ENCODE data around the gene ZNF860. TPM values are rescaled to one million over a fixed set of nuclear protein-coding genes. Genes with fewer than 3 reads are reported as not detected.
"Not testable (repeated sequence)": the region's sequence is repeated elsewhere in the genome, so short reads cannot be mapped to it uniquely, and the experiment has no call there.

The ZNF860 gene
- total and polyA plus RNA-seq, 2 donors (not counting 1 experiment from before 2014, with no cell fraction given) = 16.2 to 41.4 TPM

GRCh38 chr3:32009957-32010356 is 28.4 kb downstream of the ZNF860 start:
- DNase-seq (peak; percentile 68), ATAC-seq (ENCODE audit: low read depth) (peak; percentile 97)
- Histone ChIP-seq H3K27me3 (replicated peaks in 1 of 4; ENCODE audit: control extremely low read depth in 1 of 4, control insufficient read depth in 3 of 4, insufficient read depth in 4 of 4, low read length in 3 of 4) (no peaks in the 10 kb centered on the region), H3K4me3 (ENCODE audit: control extremely low read depth in 1 of 5, extremely low read depth in 1 of 5, insufficient read depth in 1 of 5, low read depth in 2 of 5, low read length in 4 of 5) (peak overlapping the region in 1 of 5 experiments; percentile 3), H4K20me1 (ENCODE audit: control insufficient read depth, insufficient read depth, low read length, poor library complexity, severe bottlenecking) (no peaks in the 10 kb centered on the region), H3K4me2 (replicated peaks; ENCODE audit: low read depth, low read length, poor library complexity, severe bottlenecking) (peak overlapping the region; percentile 43), H3K4me1 (ENCODE audit: control insufficient read depth in 2 of 2, insufficient read depth in 2 of 2, low read length in 2 of 2) (peaks cover 18 to 19% of the 10 kb centered on the region in 2 donors), H2AFZ (ENCODE audit: insufficient read depth, low read depth, low read length, poor library complexity, severe bottlenecking) (no peak overlapping the region), H3K36me3 (replicated peaks in 1 of 2; ENCODE audit: control extremely low read depth in 1 of 2, control insufficient read depth in 1 of 2, extremely low read depth in 1 of 2, insufficient read depth in 2 of 2, low read length in 1 of 2) (no peaks in the 10 kb centered on the region), H3K9ac (ENCODE audit: low read length) (no peak overlapping the region), H3K9me3 (ENCODE audit: control extremely low read depth in 1 of 3, control insufficient read depth in 2 of 3, insufficient read depth in 1 of 3, low read length in 2 of 3) (peaks cover 0 to 18% (median 1%) of the 10 kb centered on the region in 3 donors), H3K27ac (ENCODE audit: low read length in 2 of 2) (peak overlapping the region in 1 of 2 donors; percentile 53), H3K79me2 (ENCODE audit: control insufficient read depth, insufficient read depth, low read length) (no peaks in the 10 kb centered on the region)
- no CpG with 5 or more reads among the region's 2 CpGs for WGBS (ENCODE audit: insufficient coverage)
- ChIA-PET CTCF (interaction anchor here (1.1 to 2.1 kb wide), 3 partner anchors 9 to 21 kb away, joined by 5 to 13 read pairs (median 5); no protein-coding TSS in a partner anchor), POLR2A (interaction anchor here (0.7 to 1.3 kb wide), 3 partner anchors 9 to 92 kb away, joined by 3 to 4 read pairs (median 3); no protein-coding TSS in a partner anchor)
- Mint-ChIP-seq H3K9me3 (ENCODE audit: insufficient read depth) (peaks cover 2% of the 10 kb centered on the region), H3K27ac (peak overlapping the region; percentile 87), H3K4me3 (peak overlapping the region; percentile 54), H3K4me1 (peaks cover 28% of the 10 kb centered on the region), H3K27me3 (no peaks in the 10 kb centered on the region)
- TF ChIP-seq CTCF (IDR thresholded peaks at IDR 0.05) (no peak), EZH2 (IDR thresholded peaks at IDR 0.05; ENCODE audit: borderline replicate concordance, insufficient read depth, low read depth, low read length, poor library complexity, severe bottlenecking) (no peak)
- intact Hi-C loops (cut with micrococcal nuclease) = loop anchor here (1.0 to 2.0 kb wide), 2 partner anchors 13 to 29 kb away; partner anchors contain the start of genes OSBPL10 and ZNF860

- H3K9ac ChIP-seq (ENCODE audit: low read length); H3K79me2 ChIP-seq (ENCODE audit: control insufficient read depth, insufficient read depth, low read length); H4K20me1 ChIP-seq (ENCODE audit: control insufficient read depth, insufficient read depth, low read length, poor library complexity, severe bottlenecking); H3K36me3 ChIP-seq (replicated peaks in 1 of 2; ENCODE audit: control extremely low read depth in 1 of 2, control insufficient read depth in 1 of 2, extremely low read depth in 1 of 2, insufficient read depth in 2 of 2, low read length in 1 of 2); H3K27me3 Mint-ChIP-seq; H3K4me3 Mint-ChIP-seq; H3K27me3 ChIP-seq (replicated peaks in 1 of 4; ENCODE audit: control extremely low read depth in 1 of 4, control insufficient read depth in 3 of 4, insufficient read depth in 4 of 4, low read length in 3 of 4); H3K4me3 ChIP-seq (ENCODE audit: control extremely low read depth in 1 of 5, extremely low read depth in 1 of 5, insufficient read depth in 1 of 5, low read depth in 2 of 5, low read length in 4 of 5); H3K27ac ChIP-seq (ENCODE audit: low read length in 2 of 2); CTCF ChIA-PET; DNase-seq; H3K9me3 Mint-ChIP-seq (ENCODE audit: insufficient read depth); H3K27ac Mint-ChIP-seq; H3K4me2 ChIP-seq (replicated peaks; ENCODE audit: low read depth, low read length, poor library complexity, severe bottlenecking); ATAC-seq (ENCODE audit: low read depth); H2AFZ ChIP-seq (ENCODE audit: insufficient read depth, low read depth, low read length, poor library complexity, severe bottlenecking); POLR2A ChIA-PET: not testable (repeated sequence)
- peaks cover 24% of the 10 kb centered on the region for H3K4me1 Mint-ChIP-seq
- H3K4me1 ChIP-seq (ENCODE audit: control insufficient read depth in 2 of 2, insufficient read depth in 2 of 2, low read length in 2 of 2) = peaks cover 18 to 19% of the 10 kb centered on the region in 2 donors
- intact Hi-C loops (cut with micrococcal nuclease) = loop anchor here (1.0 to 2.0 kb wide), 2 partner anchors 14 to 29 kb away; partner anchors contain the start of genes OSBPL10 and ZNF860
- 98% methylated on average over 6 of the region's 7 CpGs for WGBS (ENCODE audit: insufficient coverage)
- H3K9me3 ChIP-seq (ENCODE audit: control extremely low read depth in 1 of 3, control insufficient read depth in 2 of 3, insufficient read depth in 1 of 3, low read length in 2 of 3) = peaks cover 0 to 18% (median 1%) of the 10 kb centered on the region in 3 donors
Measured at GRCh38 chr3:32010699-32011098, 29.1 kb downstream of the ZNF860 start.

GRCh38 chr3:32015638-32016037 is 34.1 kb downstream of the ZNF860 start:
- H3K9me3 ChIP-seq (ENCODE audit: control extremely low read depth in 1 of 3, control insufficient read depth in 2 of 3, insufficient read depth in 1 of 3, low read length in 2 of 3); H3K27ac ChIP-seq (ENCODE audit: low read length in 2 of 2); intact Hi-C loops (cut with micrococcal nuclease); CTCF ChIA-PET; H3K9me3 Mint-ChIP-seq (ENCODE audit: insufficient read depth); H4K20me1 ChIP-seq (ENCODE audit: control insufficient read depth, insufficient read depth, low read length, poor library complexity, severe bottlenecking); H3K4me3 ChIP-seq (ENCODE audit: control extremely low read depth in 1 of 5, extremely low read depth in 1 of 5, insufficient read depth in 1 of 5, low read depth in 2 of 5, low read length in 4 of 5); H3K79me2 ChIP-seq (ENCODE audit: control insufficient read depth, insufficient read depth, low read length); ATAC-seq (ENCODE audit: low read depth); H3K27me3 ChIP-seq (replicated peaks in 1 of 4; ENCODE audit: control extremely low read depth in 1 of 4, control insufficient read depth in 3 of 4, insufficient read depth in 4 of 4, low read length in 3 of 4); H3K36me3 ChIP-seq (replicated peaks in 1 of 2; ENCODE audit: control extremely low read depth in 1 of 2, control insufficient read depth in 1 of 2, extremely low read depth in 1 of 2, insufficient read depth in 2 of 2, low read length in 1 of 2); H3K9ac ChIP-seq (ENCODE audit: low read length); DNase-seq; H3K27ac Mint-ChIP-seq; H3K4me3 Mint-ChIP-seq; H3K4me2 ChIP-seq (replicated peaks; ENCODE audit: low read depth, low read length, poor library complexity, severe bottlenecking); H3K27me3 Mint-ChIP-seq; H2AFZ ChIP-seq (ENCODE audit: insufficient read depth, low read depth, low read length, poor library complexity, severe bottlenecking): not testable (repeated sequence)
- peaks cover 13% of the 10 kb centered on the region for H3K4me1 Mint-ChIP-seq
- 80% methylated on average over 1 of the region's 3 CpGs for WGBS (ENCODE audit: insufficient coverage)
- POLR2A ChIA-PET = interaction anchor here (0.6 kb wide), 1 partner anchor 486 kb away, joined by 4 read pairs; no protein-coding TSS in a partner anchor
- H3K4me1 ChIP-seq (ENCODE audit: control insufficient read depth in 2 of 2, insufficient read depth in 2 of 2, low read length in 2 of 2) = peaks cover 9 to 11% of the 10 kb centered on the region in 2 donors
